ENCODE results near the gene FBXL7.

The FBXL7 gene

GRCh38 chr5:15734058-15734457, 234.1 kb downstream of the FBXL7 start:
- Histone ChIP-seq H3K27me3 (ENCODE audit: control insufficient read depth, low read length) (no peaks in the 10 kb centered on the region), H3K4me2 (ENCODE audit: low read length) (no peak overlapping the region), H3K4me3 (ENCODE audit: low read length) (no peak overlapping the region), H4K20me1 (ENCODE audit: control insufficient read depth, insufficient read depth, low read depth, low read length) (no peaks in the 10 kb centered on the region), H3K9me3 (ENCODE audit: control insufficient read depth, insufficient read depth, low read length) (no peaks in the 10 kb centered on the region), H3K79me2 (ENCODE audit: control insufficient read depth, low read length) (no peaks in the 10 kb centered on the region), H3K36me3 (ENCODE audit: control insufficient read depth, low read length) (no peaks in the 10 kb centered on the region), H3K27ac (ENCODE audit: low read depth, low read length) (no peak overlapping the region), H3F3A (ENCODE audit: control insufficient read depth, insufficient read depth) (no peaks in the 10 kb centered on the region), H3K4me1 (ENCODE audit: control insufficient read depth, low read length) (no peaks in the 10 kb centered on the region), H3K9me2 (replicated peaks; ENCODE audit: control insufficient read depth, low read length) (no peaks in the 10 kb centered on the region)
- TF ChIP-seq EZH2phosphoT487 (IDR thresholded peaks at IDR 0.05; ENCODE audit: borderline replicate concordance, low read length) (no peak), CTCF (IDR thresholded peaks at IDR 0.05; ENCODE audit: low read depth, low read length, poor library complexity, severe bottlenecking) (no peak)

- no peaks in the 10 kb centered on the region for H3K36me3 ChIP-seq (ENCODE audit: control insufficient read depth, low read length)
- H3F3A ChIP-seq (ENCODE audit: control insufficient read depth, insufficient read depth): no peaks in the 10 kb centered on the region
- no peaks in the 10 kb centered on the region for H3K27me3 ChIP-seq (ENCODE audit: control insufficient read depth, low read length)
- no peak overlapping the region for H3K4me2 ChIP-seq (ENCODE audit: low read length)
- H3K9me3 ChIP-seq (ENCODE audit: control insufficient read depth, insufficient read depth, low read length): no peaks in the 10 kb centered on the region
- TF ChIP-seq CTCF (IDR thresholded peaks at IDR 0.05; ENCODE audit: low read depth, low read length, poor library complexity, severe bottlenecking): no peak
- no peak for TF ChIP-seq EZH2phosphoT487 (IDR thresholded peaks at IDR 0.05; ENCODE audit: borderline replicate concordance, low read length)
- no peaks in the 10 kb centered on the region for H4K20me1 ChIP-seq (ENCODE audit: control insufficient read depth, insufficient read depth, low read depth, low read length)
- no peaks in the 10 kb centered on the region for H3K79me2 ChIP-seq (ENCODE audit: control insufficient read depth, low read length)
- H3K4me3 ChIP-seq (ENCODE audit: low read length): no peak overlapping the region
- H3K27ac ChIP-seq (ENCODE audit: low read depth, low read length): no peak overlapping the region
- no peaks in the 10 kb centered on the region for H3K9me2 ChIP-seq (replicated peaks; ENCODE audit: control insufficient read depth, low read length)
- no peaks in the 10 kb centered on the region for H3K4me1 ChIP-seq (ENCODE audit: control insufficient read depth, low read length)
Observed at GRCh38 chr5:15737036-15737821, 237.2 kb downstream of the FBXL7 start.

DNA sequence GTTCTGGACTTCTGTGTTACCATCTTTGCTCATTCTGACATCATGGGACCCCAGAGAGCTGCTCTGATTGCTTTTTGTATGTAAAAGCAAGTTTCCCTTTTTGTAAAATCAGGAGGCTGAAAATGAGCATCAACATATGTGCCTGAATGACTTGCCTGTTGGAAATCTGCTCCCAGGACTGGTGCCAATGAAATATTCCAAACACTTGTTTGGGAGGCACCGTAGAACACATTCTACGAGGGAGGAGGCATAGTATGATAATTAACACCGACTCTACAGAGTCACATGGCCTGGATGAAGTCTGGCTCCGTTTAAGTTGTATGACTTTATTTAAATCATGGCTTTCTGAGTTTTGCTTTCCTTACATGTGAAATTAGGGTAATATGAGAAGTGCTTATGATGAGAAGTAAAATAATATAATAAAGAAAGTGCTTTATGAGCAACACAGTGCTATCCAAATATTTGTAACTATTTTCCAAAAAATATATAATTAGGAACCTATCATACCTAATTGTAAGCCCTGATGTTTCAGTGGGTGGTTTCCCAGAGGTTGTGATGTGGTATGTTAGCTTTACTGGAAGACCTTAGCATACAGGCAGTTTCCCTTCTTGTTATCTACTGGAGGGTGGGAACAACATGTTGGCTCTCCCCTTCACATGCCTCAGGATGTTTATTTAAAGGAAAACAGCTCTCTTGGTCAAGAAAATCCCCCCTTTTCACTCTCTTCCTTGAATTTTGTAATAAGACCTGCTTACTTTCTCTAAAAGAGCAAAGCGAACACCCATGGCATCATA, 238.1 kb downstream of the FBXL7 start:
- no peak for TF ChIP-seq CTCF (IDR thresholded peaks at IDR 0.05; ENCODE audit: low read depth, low read length, poor library complexity, severe bottlenecking)
- TF ChIP-seq EZH2phosphoT487 (IDR thresholded peaks at IDR 0.05; ENCODE audit: borderline replicate concordance, low read length): no peak
- H3K27me3 ChIP-seq (ENCODE audit: control insufficient read depth, low read length): no peaks in the 10 kb centered on the region
- H3F3A ChIP-seq (ENCODE audit: control insufficient read depth, insufficient read depth): no peaks in the 10 kb centered on the region
- H3K36me3 ChIP-seq (ENCODE audit: control insufficient read depth, low read length): no peaks in the 10 kb centered on the region
- no peak overlapping the region for H3K4me3 ChIP-seq (ENCODE audit: low read length)
- H3K4me1 ChIP-seq (ENCODE audit: control insufficient read depth, low read length): no peaks in the 10 kb centered on the region
- H3K79me2 ChIP-seq (ENCODE audit: control insufficient read depth, low read length): no peaks in the 10 kb centered on the region
- H4K20me1 ChIP-seq (ENCODE audit: control insufficient read depth, insufficient read depth, low read depth, low read length): no peaks in the 10 kb centered on the region
- H3K9me3 ChIP-seq (ENCODE audit: control insufficient read depth, insufficient read depth, low read length): no peaks in the 10 kb centered on the region
- no peaks in the 10 kb centered on the region for H3K9me2 ChIP-seq (replicated peaks; ENCODE audit: control insufficient read depth, low read length)
- H3K27ac ChIP-seq (ENCODE audit: low read depth, low read length): no peak overlapping the region
- H3K4me2 ChIP-seq (ENCODE audit: low read length): no peak overlapping the region
